HL-60 (cell line): Measurements from ENCODE around the gene RGMB.

Experiments used
- DNase-seq, 2 experiments: peaks; one replicate each; pipeline ENCODE4 v3.0.0-alpha.2; 2010 to 2020; ENCODE audit warnings: low read depth in 1 of 2, low spot score in 1 of 2
- H3K27ac ChIP-seq: fragments of 250-450 bp; sonication (Bioruptor Pico); replicated peaks from 2 replicates; pipeline ENCODE4 v1.5.1; 2020; ENCODE audit warnings: mild to moderate bottlenecking, moderate library complexity
- H3K27me3 ChIP-seq: fragments of 250-450 bp; sonication (Bioruptor Pico); 2 replicates; pipeline ENCODE4 v1.5.1; 2021; ENCODE audit warnings: mild to moderate bottlenecking, moderate library complexity; ENCODE audit not compliant: insufficient read depth, poor library complexity, severe bottlenecking
- H3K4me3 ChIP-seq: replicated peaks from 2 replicates; pipeline ENCODE4 v1.5.1; 2011; ENCODE audit warnings: mild to moderate bottlenecking, control low read depth, low read length; ENCODE audit not compliant: insufficient read depth
- GABPA ChIP-seq: IDR thresholded peaks from 2 replicates; pipeline ENCODE4 v1.6.1; 2012; ENCODE audit warnings: low read depth
- POLR2AphosphoS5 ChIP-seq: IDR thresholded peaks from 2 replicates; pipeline ENCODE4 v1.6.1; 2012; ENCODE audit warnings: low read depth
- SPI1 ChIP-seq: IDR thresholded peaks from 2 replicates; pipeline ENCODE4 v1.6.1; 2012; ENCODE audit warnings: low read depth, mild to moderate bottlenecking, borderline replicate concordance
- TF ChIP-seq, protein P1 (sequence below): IDR thresholded peaks from 2 replicates; pipeline ENCODE4 v1.6.1; 2012; ENCODE audit warnings: low read depth; ENCODE audit not compliant: insufficient replicate concordance
- TF ChIP-seq, protein P2 (sequence below): IDR thresholded peaks from one replicate; pipeline ENCODE4 v1.5.1; 2011; ENCODE audit warnings: low read length, control low read depth, inconsistent platforms; ENCODE audit not compliant: insufficient read depth

RGMB gene

GRCh38 chr5:98827161-98827560 is 53.7 kb downstream of the RGMB start:
- TF ChIP-seq SPI1 (no peak), POLR2AphosphoS5 (no peak), GABPA (no peak)
- TF ChIP-seq, protein P1, sequence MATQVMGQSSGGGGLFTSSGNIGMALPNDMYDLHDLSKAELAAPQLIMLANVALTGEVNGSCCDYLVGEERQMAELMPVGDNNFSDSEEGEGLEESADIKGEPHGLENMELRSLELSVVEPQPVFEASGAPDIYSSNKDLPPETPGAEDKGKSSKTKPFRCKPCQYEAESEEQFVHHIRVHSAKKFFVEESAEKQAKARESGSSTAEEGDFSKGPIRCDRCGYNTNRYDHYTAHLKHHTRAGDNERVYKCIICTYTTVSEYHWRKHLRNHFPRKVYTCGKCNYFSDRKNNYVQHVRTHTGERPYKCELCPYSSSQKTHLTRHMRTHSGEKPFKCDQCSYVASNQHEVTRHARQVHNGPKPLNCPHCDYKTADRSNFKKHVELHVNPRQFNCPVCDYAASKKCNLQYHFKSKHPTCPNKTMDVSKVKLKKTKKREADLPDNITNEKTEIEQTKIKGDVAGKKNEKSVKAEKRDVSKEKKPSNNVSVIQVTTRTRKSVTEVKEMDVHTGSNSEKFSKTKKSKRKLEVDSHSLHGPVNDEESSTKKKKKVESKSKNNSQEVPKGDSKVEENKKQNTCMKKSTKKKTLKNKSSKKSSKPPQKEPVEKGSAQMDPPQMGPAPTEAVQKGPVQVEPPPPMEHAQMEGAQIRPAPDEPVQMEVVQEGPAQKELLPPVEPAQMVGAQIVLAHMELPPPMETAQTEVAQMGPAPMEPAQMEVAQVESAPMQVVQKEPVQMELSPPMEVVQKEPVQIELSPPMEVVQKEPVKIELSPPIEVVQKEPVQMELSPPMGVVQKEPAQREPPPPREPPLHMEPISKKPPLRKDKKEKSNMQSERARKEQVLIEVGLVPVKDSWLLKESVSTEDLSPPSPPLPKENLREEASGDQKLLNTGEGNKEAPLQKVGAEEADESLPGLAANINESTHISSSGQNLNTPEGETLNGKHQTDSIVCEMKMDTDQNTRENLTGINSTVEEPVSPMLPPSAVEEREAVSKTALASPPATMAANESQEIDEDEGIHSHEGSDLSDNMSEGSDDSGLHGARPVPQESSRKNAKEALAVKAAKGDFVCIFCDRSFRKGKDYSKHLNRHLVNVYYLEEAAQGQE, result no peak
- TF ChIP-seq, protein P2, sequence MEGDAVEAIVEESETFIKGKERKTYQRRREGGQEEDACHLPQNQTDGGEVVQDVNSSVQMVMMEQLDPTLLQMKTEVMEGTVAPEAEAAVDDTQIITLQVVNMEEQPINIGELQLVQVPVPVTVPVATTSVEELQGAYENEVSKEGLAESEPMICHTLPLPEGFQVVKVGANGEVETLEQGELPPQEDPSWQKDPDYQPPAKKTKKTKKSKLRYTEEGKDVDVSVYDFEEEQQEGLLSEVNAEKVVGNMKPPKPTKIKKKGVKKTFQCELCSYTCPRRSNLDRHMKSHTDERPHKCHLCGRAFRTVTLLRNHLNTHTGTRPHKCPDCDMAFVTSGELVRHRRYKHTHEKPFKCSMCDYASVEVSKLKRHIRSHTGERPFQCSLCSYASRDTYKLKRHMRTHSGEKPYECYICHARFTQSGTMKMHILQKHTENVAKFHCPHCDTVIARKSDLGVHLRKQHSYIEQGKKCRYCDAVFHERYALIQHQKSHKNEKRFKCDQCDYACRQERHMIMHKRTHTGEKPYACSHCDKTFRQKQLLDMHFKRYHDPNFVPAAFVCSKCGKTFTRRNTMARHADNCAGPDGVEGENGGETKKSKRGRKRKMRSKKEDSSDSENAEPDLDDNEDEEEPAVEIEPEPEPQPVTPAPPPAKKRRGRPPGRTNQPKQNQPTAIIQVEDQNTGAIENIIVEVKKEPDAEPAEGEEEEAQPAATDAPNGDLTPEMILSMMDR, result no peak
- DNase-seq, result no peak
- Histone ChIP-seq H3K27ac (no peak overlapping the region), H3K4me3 (no peak overlapping the region), H3K27me3 (no peaks in the 10 kb centered on the region)

DNA sequence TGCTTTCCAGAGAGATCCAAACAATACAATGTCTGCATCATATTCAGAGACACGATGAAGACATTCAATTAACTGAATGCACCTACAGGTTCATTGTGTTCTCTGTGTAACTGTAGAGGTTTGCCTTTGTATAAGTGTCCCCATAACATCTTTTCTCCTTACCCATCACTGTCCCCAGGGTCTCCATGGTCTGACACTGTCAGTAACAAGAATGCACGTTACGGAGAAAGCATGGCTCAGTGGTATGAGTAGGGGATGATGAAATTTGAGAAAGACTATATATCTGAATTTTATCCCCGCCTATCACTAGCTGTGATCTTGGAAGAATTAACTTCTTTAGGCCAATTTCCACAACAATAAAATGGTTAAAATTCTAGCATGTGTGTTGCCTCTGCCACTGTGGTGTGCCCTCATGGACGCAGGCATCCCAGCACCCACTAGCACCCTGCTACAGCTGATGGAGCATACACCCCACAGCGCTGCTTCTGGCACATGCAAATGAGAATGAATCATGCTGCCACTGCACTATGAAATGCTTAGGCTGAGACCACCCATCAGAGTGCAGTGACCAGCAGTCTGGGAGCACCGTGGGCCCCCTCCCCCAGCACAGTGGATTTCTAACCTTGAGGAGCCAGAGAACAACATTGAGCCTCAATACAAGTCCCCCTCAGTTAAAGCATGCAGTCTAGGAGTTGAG is 54.3 kb downstream of the RGMB start:
- no peaks in the 10 kb centered on the region for H3K27me3 ChIP-seq
- DNase-seq, result no peak

GRCh38 chr5:98836175-98836574 is 62.7 kb downstream of the RGMB start:
- H3K27ac ChIP-seq, result no peak overlapping the region
- no peak overlapping the region for H3K4me3 ChIP-seq
- H3K27me3 ChIP-seq, result no peaks in the 10 kb centered on the region
- TF ChIP-seq, protein P1, result no peak
- DNase-seq, result no peak

More for the DNA sequence above, 54.3 kb downstream of the RGMB start:
- H3K4me3 ChIP-seq, result no peak overlapping the region
- TF ChIP-seq, protein P1, result no peak
- TF ChIP-seq, protein P2, result no peak
- TF ChIP-seq POLR2AphosphoS5 (no peak), GABPA (no peak), SPI1 (no peak)
- H3K27ac ChIP-seq, result no peak overlapping the region
